K562 (cell line): ENCODE measurements around the gene POPDC3.

Experiments
- POLR2A ChIP-seq: fragments of 450-650 bp; conservative IDR thresholded peaks from 2 replicates; pipeline ENCODE4 v1.6.1; 2016
- RAD21 ChIP-seq, 2 experiments: fragments of 250-450 bp in 1 of 2; fragments of 450-650 bp in 1 of 2; sonication (Bioruptor Pico) in 1 of 2; formaldehyde crosslinking in 1 of 2; IDR thresholded peaks in 1 of 2; conservative IDR thresholded peaks in 1 of 2; 2 replicates each; pipeline versions ENCODE4 v1.4.0 to v1.8.0; 2020 to 2022; ENCODE audit warnings: mild to moderate bottlenecking in 2 of 2, moderate library complexity in 1 of 2
- RFX5 ChIP-seq: IDR thresholded peaks from 2 replicates; pipeline ENCODE4 v1.6.1; 2011; ENCODE audit warnings: low read depth, mild to moderate bottlenecking, improper control_type of control experiment, low read length
- SRSF9 ChIP-seq: fragments of 200-400 bp; formaldehyde crosslinking; IDR thresholded peaks from 2 replicates; pipeline ENCODE4 v1.6.1; 2017; ENCODE audit warnings: low read depth, low read length, borderline replicate concordance
- TAF1 ChIP-seq: IDR thresholded peaks from 2 replicates; pipeline ENCODE4 v1.6.1; 2011; ENCODE audit warnings: mild to moderate bottlenecking, low read length, moderate library complexity; ENCODE audit not compliant: insufficient read depth, control insufficient read depth, severe bottlenecking; ENCODE audit errors: extremely low read depth
- YY1 ChIP-seq, 3 experiments: IDR thresholded peaks; 2 replicates each; pipeline ENCODE4 v1.6.1; 2011; ENCODE audit warnings: low read length in 2 of 3, mild to moderate bottlenecking in 2 of 3, moderate library complexity in 2 of 3, borderline replicate concordance in 1 of 3, control low read depth in 1 of 3, low read depth in 1 of 3; ENCODE audit not compliant: insufficient read depth in 3 of 3, insufficient replicate concordance in 2 of 3, control insufficient read depth in 1 of 3, insufficient read length in 1 of 3; ENCODE audit errors: extremely low read depth in 1 of 3
- ZNF23 ChIP-seq: fragments of 250-450 bp; sonication (Bioruptor Pico); IDR thresholded peaks from 2 replicates; pipeline ENCODE4 v1.4.0; 2020; ENCODE audit warnings: mild to moderate bottlenecking

- TF ChIP-seq RAD21 (CRISPR knock-in tag; conservative IDR thresholded peaks at IDR 0.05 in 1 of 2, IDR thresholded peaks at IDR 0.05 in 1 of 2) (no peak), TAF1 (no peak), POLR2A (no peak), SRSF9 (no peak), YY1 (IDR thresholded peaks at IDR 0.05; ENCODE audit: borderline replicate concordance in 1 of 3, control insufficient read depth in 1 of 3, extremely low read depth in 1 of 3, insufficient read depth in 3 of 3, insufficient read length in 1 of 3, insufficient replicate concordance in 2 of 3, low read depth in 1 of 3, low read length in 2 of 3) (no peak), RFX5 (no peak), ZNF23 (CRISPR knock-in tag) (no peak)
These were observed 2.2 kb upstream of the POPDC3 start for GRCh38 chr6:105181981-105182515.
